HL-60 (cell line): ENCODE measurements around the gene STAMBP.

Source experiments
- CTCF ChIP-seq: IDR thresholded peaks from one replicate; pipeline ENCODE4 v1.5.1; 2011; ENCODE audit warnings: low read length, control low read depth, inconsistent platforms; ENCODE audit not compliant: insufficient read depth
- GABPA ChIP-seq: IDR thresholded peaks from 2 replicates; pipeline ENCODE4 v1.6.1; 2012; ENCODE audit warnings: low read depth
- POLR2AphosphoS5 ChIP-seq: IDR thresholded peaks from 2 replicates; pipeline ENCODE4 v1.6.1; 2012; ENCODE audit warnings: low read depth
- REST ChIP-seq: IDR thresholded peaks from 2 replicates; pipeline ENCODE4 v1.6.1; 2012; ENCODE audit warnings: low read depth; ENCODE audit not compliant: insufficient replicate concordance
- SPI1 ChIP-seq: IDR thresholded peaks from 2 replicates; pipeline ENCODE4 v1.6.1; 2012; ENCODE audit warnings: low read depth, mild to moderate bottlenecking, borderline replicate concordance

- TF ChIP-seq CTCF (no peak), REST (no peak), POLR2AphosphoS5 (no peak), SPI1 (no peak), GABPA (no peak)
Measured at GRCh38 chr2:73830871-73831401, 2.2 kb downstream of the STAMBP start.
